Endothelial cell of umbilical vein (primary cell): ENCODE results near the gene PTGR3. TPM values are rescaled to one million over a fixed set of nuclear protein-coding genes. Genes with fewer than 3 reads are reported as not detected.

Experiments
- BruUV-seq: library from RNA; stranded (reverse); fragments of 400-500 nt; replicated peaks from 2 replicates; lab custom pipeline; 2021; lab: Mats Ljungman, UMichigan
- CTCF ChIA-PET: fragments of 300-600, 350-600 bp; sonication (Branson Sonifier 250); formaldehyde crosslinking; loops from one replicate; lab custom pipeline; 2021; ENCODE audit warnings: antibody characterized with exemption, inconsistent platforms; lab: Charles Lee
- POLR2A ChIA-PET: fragments of 300-600, 350-600 bp; sonication (Branson Sonifier 250); formaldehyde crosslinking; loops from one replicate; lab custom pipeline; 2021; ENCODE audit warnings: antibody characterized with exemption, inconsistent platforms; lab: Charles Lee
- DNase-seq: peaks from one replicate; pipeline ENCODE4 v3.0.0-alpha.2; 2011; ENCODE audit warnings: low read depth, low spot score
- FAIRE-seq: peaks from 2 replicates; lab custom pipeline; 2011; peaks lifted over from hg19 to GRCh38; lab: Jason Lieb, UNC
- H2AFZ ChIP-seq: 2 replicates; pipeline ENCODE4 v1.6.0; 2012; ENCODE audit warnings: low read depth, low read length, control low read depth, inconsistent platforms
- H3K27ac ChIP-seq: 2 replicates; pipeline ENCODE4 v1.5.1; 2011; ENCODE audit warnings: low read depth, mild to moderate bottlenecking, control low read depth, low read length, moderate library complexity; ENCODE audit not compliant: insufficient read depth
- H3K27me3 ChIP-seq, 2 experiments: 2 replicates each; pipeline versions ENCODE4 v1.6.0 to v1.6.1; 2011; ENCODE audit warnings: low read length in 2 of 2, mixed read lengths in 1 of 2; ENCODE audit not compliant: control insufficient read depth in 2 of 2, insufficient read depth in 2 of 2
- H3K36me3 ChIP-seq, 2 experiments: 2 replicates in 1 of 2; 3 replicates in 1 of 2; pipeline ENCODE4 v1.5.1; 2011; ENCODE audit warnings: low read length in 2 of 2, mild to moderate bottlenecking in 1 of 2, moderate library complexity in 1 of 2; ENCODE audit not compliant: control insufficient read depth in 2 of 2, insufficient read depth in 2 of 2; ENCODE audit errors: extremely low read depth in 1 of 2
- H3K4me1 ChIP-seq: 3 replicates; pipeline ENCODE4 v1.5.1; 2011; ENCODE audit warnings: mild to moderate bottlenecking, low read length; ENCODE audit not compliant: control insufficient read depth, insufficient read depth; ENCODE audit errors: extremely low read depth
- H3K4me2 ChIP-seq: 2 replicates; pipeline ENCODE4 v1.6.1; 2011; ENCODE audit warnings: low read length, control low read depth, mixed read lengths; ENCODE audit not compliant: insufficient read depth
- H3K4me3 ChIP-seq, 3 experiments: fragments of 200-600 bp in 1 of 3; sonication (generic), shearing (Covaris generic) in 1 of 3; replicated peaks in 1 of 3; 2 replicates each; pipeline ENCODE4 v1.5.1; 2011 to 2016; ENCODE audit warnings: control low read depth in 3 of 3, low read length in 3 of 3, mild to moderate bottlenecking in 2 of 3, inconsistent platforms in 1 of 3, low read depth in 1 of 3, moderate library complexity in 1 of 3; ENCODE audit not compliant: insufficient read depth in 1 of 3
- H3K79me2 ChIP-seq: 2 replicates; pipeline ENCODE4 v1.6.0; 2012; ENCODE audit warnings: low read length, inconsistent platforms; ENCODE audit not compliant: control insufficient read depth, insufficient read depth
- H3K9ac ChIP-seq: replicated peaks from 2 replicates; pipeline ENCODE3; 2011; ENCODE audit warnings: low read length, control low read depth; ENCODE audit not compliant: insufficient read depth; ENCODE audit errors: extremely low read depth
- H3K9me1 ChIP-seq: replicated peaks from 3 replicates; pipeline ENCODE4 v1.6.0; 2011; ENCODE audit warnings: mild to moderate bottlenecking, low read length; ENCODE audit not compliant: control insufficient read depth, insufficient read depth; ENCODE audit errors: extremely low read depth
- H3K9me3 ChIP-seq: replicated peaks from 2 replicates; pipeline ENCODE4 v1.5.1; 2012; ENCODE audit warnings: low read length, inconsistent platforms; ENCODE audit not compliant: control insufficient read depth, insufficient read depth
- H4K20me1 ChIP-seq: replicated peaks from 2 replicates; pipeline ENCODE3; 2011; ENCODE audit warnings: mild to moderate bottlenecking, low read length; ENCODE audit not compliant: control insufficient read depth, insufficient read depth; ENCODE audit errors: extremely low read depth
- CTCF ChIP-seq, 2 donors: IDR thresholded peaks; 1 replicate in 1 of 2; 2 replicates in 1 of 2; pipeline ENCODE4 v1.5.1; 2011; ENCODE audit warnings: low read length in 2 of 2, mild to moderate bottlenecking in 2 of 2, moderate library complexity in 2 of 2, control low read depth in 1 of 2, inconsistent platforms in 1 of 2, low read depth in 1 of 2; ENCODE audit not compliant: insufficient read depth in 1 of 2; ENCODE audit errors: extremely low read depth in 1 of 2
- EZH2 ChIP-seq: IDR thresholded peaks from 2 replicates; pipeline ENCODE4 v1.6.1; 2012; ENCODE audit warnings: borderline replicate concordance, low read depth, mild to moderate bottlenecking, moderate library complexity, low read length, inconsistent platforms; ENCODE audit not compliant: severe bottlenecking
- FOS ChIP-seq: IDR thresholded peaks from 2 replicates; pipeline ENCODE4 v1.6.1; 2011; ENCODE audit warnings: mild to moderate bottlenecking, low read length, moderate library complexity, borderline replicate concordance; ENCODE audit not compliant: insufficient read depth
- GATA2 ChIP-seq: IDR thresholded peaks from 2 replicates; pipeline ENCODE4 v1.7.0; 2011; ENCODE audit warnings: low read depth, mild to moderate bottlenecking, moderate library complexity, mixed read lengths, low read length; ENCODE audit not compliant: insufficient read length, insufficient read depth
- JUN ChIP-seq: IDR thresholded peaks from 2 replicates; pipeline ENCODE4 v1.6.1; 2011; ENCODE audit warnings: borderline replicate concordance, low read depth; ENCODE audit not compliant: insufficient read length, insufficient read depth
- MAX ChIP-seq: IDR thresholded peaks from 2 replicates; pipeline ENCODE4 v1.6.1; 2011; ENCODE audit not compliant: insufficient read depth, insufficient read length
- MYC ChIP-seq: IDR thresholded peaks from one replicate; pipeline ENCODE4 v1.6.1; 2011; ENCODE audit warnings: mild to moderate bottlenecking, low read depth, low read length
- POLR2A ChIP-seq: IDR thresholded peaks from 2 replicates; pipeline ENCODE4 v1.6.1; 2012; ENCODE audit warnings: low read depth, mild to moderate bottlenecking, control low read depth, low read length
- POLR2AphosphoS5 ChIP-seq: IDR thresholded peaks from 2 replicates; pipeline ENCODE4 v1.6.1; 2012; ENCODE audit warnings: low read depth, mild to moderate bottlenecking, control low read depth, low read length, moderate library complexity; ENCODE audit not compliant: insufficient read depth
- dilution Hi-C: fragments of 300-500 bp; cut with MboI; formaldehyde crosslinking; loops from one replicate; pipeline ENCODE4 v1.15.0; 2019; ENCODE audit warnings: low sequenced_read_pairs; ENCODE audit not compliant: extremely low pct_ligation_motif_present
- intact Hi-C: fragments of 100-400 bp; cut with micrococcal nuclease; formaldehyde crosslinking; loops from one replicate; pipeline ENCODE4 v1.10.0; 2022
- polyA plus RNA-seq, 4 experiments: library from polyadenylated mRNA; depleted of rRNA in 3 of 4; stranded (reverse) in 3 of 4; unstranded in 1 of 4; fragments of >200 nt; gene quantifications; 2 replicates each; pipeline versions ENCODE4 v1.2.1 to v1.2.3, GENCODE V29; 2011 to 2012; ENCODE audit warnings: missing spikeins in 1 of 4
- total RNA-seq: library from RNA; stranded (reverse); gene quantifications from 2 replicates; pipeline ENCODE4 v1.2.3, GENCODE V29; 2021

Gene PTGR3
- total and polyA plus RNA-seq, 2 donors (not counting 3 experiments of a cell fraction or from before 2014, with no cell fraction given), result 13.9 to 21.9 TPM

DNA sequence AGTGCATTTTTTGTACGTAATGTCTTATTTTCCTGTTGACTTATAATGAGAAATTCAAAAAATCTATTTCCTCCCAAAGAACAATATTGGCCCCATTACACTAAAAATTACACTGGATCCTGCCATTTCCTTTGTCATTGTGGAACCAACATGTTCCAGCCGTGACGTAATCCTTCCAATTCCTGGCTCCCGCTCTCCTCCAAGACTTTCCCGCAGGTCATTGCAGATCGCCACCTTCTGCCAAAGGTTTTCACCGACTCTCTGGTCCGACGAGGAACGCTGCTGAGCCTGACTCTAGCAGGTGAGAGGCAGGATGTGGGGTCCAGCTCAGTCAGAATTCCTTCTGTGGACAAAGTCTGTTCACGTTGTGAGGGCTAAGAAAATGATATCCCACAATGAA is 38.0 kb downstream of the PTGR3 start:
- no peaks in the 10 kb centered on the region for H3K4me1 ChIP-seq
- H3K9me1 ChIP-seq, result no peaks in the 10 kb centered on the region
- ChIA-PET CTCF (no interaction called here), POLR2A (no interaction called here)
- no peak overlapping the region for H2AFZ ChIP-seq
- no peaks in the 10 kb centered on the region for H3K79me2 ChIP-seq
- H3K9me3 ChIP-seq, result no peaks in the 10 kb centered on the region
- DNase-seq (no peak), FAIRE-seq (no peak)
- no peak overlapping the region for H3K9ac ChIP-seq
- H3K4me3 ChIP-seq, result no peak overlapping the region
- H3K36me3 ChIP-seq, result no peaks in the 10 kb centered on the region
- no TSS peak for BruUV-seq
- no peak overlapping the region for H3K4me2 ChIP-seq
- no peak for TF ChIP-seq CTCF (IDR thresholded peaks at IDR 0.05; ENCODE audit: extremely low read depth in 1 of 2, insufficient read depth in 1 of 2, low read depth in 1 of 2, low read length in 2 of 2)
- TF ChIP-seq GATA2, result no peak
- no peak for TF ChIP-seq JUN
- TF ChIP-seq POLR2AphosphoS5, result no peak
- TF ChIP-seq MYC, result no peak
- TF ChIP-seq MAX, result no peak
- TF ChIP-seq EZH2, result no peak
- TF ChIP-seq POLR2A, result no peak
- no peak for TF ChIP-seq FOS
- intact Hi-C loops, result loop anchor here (5.0 kb wide), 1 partner anchor 306 kb away; no protein-coding TSS in a partner anchor
- peaks cover 0 to 2% of the 10 kb centered on the region in 2 experiments for H3K27me3 ChIP-seq
- H4K20me1 ChIP-seq, result no peaks in the 10 kb centered on the region
- H3K27ac ChIP-seq, result no peak overlapping the region
- dilution Hi-C loops, result no loop called here
